Loucy (cell line): ENCODE data around the gene ASS1.

ENCODE experiments used
- EZH2phosphoT487 ChIP-seq: fragments of 200-600 bp; IDR thresholded peaks from 2 replicates; pipeline ENCODE4 v1.6.1; 2018; ENCODE audit warnings: antibody characterized with exemption, mild to moderate bottlenecking, moderate library complexity, borderline replicate concordance
- TF ChIP-seq, protein P1 (sequence below): fragments of 200-600 bp; sonication (generic); conservative IDR thresholded peaks from 2 replicates; pipeline ENCODE4 v1.5.1; 2014; ENCODE audit warnings: mild to moderate bottlenecking, antibody characterized with exemption, low read length

DNA sequence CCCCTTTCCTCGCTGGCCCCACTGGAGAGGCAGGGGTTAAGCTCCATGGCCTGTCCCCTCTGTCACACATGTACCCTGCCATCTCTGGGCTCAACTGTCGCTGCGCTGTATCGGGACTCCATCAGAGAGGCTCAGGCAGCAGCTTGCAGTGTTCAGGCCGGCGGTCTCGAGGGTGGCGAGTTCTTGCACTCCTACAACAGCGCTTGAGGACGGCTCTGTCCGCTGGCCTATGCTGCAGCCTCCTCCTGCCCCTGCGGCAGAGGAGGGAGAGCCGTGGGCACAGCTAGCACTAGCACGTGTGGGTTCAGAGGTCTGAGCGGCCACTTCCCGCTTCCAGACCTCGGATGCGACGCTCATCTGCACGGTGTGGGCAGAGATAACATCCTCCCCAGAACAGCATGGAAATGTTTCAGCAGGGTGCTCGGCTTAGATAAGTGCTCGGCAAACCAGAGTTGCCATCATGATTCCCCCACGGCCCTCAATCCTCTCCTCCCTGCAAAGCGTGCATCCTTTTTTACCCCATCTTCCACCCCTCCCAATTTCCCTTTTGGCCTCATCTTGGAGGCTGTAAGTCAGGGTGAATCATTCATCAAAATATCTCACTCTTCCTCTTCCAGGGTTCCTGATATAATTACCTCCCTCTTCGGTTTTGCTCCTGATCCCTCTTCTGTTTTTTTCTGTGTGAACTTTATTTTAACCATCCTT is 92.7 kb downstream of the ASS1 start:
- TF ChIP-seq EZH2phosphoT487 = no peak
- TF ChIP-seq, protein P1, sequence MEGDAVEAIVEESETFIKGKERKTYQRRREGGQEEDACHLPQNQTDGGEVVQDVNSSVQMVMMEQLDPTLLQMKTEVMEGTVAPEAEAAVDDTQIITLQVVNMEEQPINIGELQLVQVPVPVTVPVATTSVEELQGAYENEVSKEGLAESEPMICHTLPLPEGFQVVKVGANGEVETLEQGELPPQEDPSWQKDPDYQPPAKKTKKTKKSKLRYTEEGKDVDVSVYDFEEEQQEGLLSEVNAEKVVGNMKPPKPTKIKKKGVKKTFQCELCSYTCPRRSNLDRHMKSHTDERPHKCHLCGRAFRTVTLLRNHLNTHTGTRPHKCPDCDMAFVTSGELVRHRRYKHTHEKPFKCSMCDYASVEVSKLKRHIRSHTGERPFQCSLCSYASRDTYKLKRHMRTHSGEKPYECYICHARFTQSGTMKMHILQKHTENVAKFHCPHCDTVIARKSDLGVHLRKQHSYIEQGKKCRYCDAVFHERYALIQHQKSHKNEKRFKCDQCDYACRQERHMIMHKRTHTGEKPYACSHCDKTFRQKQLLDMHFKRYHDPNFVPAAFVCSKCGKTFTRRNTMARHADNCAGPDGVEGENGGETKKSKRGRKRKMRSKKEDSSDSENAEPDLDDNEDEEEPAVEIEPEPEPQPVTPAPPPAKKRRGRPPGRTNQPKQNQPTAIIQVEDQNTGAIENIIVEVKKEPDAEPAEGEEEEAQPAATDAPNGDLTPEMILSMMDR = no peak
